HG03103 (cell line): Measurements from ENCODE around the gene ZFYVE28.

Experiments
- ATAC-seq: cut with Tn5 transposase; IDR thresholded peaks from one replicate; pipeline ENCODE4 v1.9.1; 2021; ENCODE audit warnings: low read depth; ENCODE audit not compliant: unreplicated experiment

ZFYVE28 gene

GRCh38 chr4:2265113-2266110 is 153.0 kb downstream of the ZFYVE28 start:
- no peak for ATAC-seq

DNA sequence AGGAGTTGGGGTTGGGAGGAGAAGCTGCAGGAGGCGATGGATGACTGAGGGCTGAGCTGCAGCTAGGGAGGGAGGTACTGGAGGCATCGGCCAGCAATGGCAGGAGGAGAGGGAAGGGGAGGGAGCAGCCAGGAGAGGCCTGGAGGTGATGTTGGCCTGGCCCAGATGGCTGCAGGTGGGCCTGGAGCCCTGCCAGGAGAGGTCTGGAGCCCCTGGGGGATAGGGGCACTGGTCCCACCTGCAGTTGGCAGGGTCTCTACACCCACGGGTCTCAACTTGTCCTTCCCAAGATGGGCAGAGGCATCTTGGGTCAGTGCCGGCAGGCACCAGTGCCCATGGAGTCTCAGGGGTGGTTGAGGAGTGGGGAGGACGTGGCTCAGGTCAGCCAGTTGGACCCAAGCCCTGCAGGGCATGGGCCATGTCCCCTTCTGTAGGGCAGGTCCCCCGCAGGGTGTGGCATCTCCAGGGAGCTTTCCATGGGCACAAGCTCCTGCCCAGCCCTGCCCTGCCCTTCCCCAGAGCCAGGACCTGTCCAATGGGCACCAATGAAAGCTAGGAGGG is 153.9 kb downstream of the ZFYVE28 start:
- no peak for ATAC-seq

DNA sequence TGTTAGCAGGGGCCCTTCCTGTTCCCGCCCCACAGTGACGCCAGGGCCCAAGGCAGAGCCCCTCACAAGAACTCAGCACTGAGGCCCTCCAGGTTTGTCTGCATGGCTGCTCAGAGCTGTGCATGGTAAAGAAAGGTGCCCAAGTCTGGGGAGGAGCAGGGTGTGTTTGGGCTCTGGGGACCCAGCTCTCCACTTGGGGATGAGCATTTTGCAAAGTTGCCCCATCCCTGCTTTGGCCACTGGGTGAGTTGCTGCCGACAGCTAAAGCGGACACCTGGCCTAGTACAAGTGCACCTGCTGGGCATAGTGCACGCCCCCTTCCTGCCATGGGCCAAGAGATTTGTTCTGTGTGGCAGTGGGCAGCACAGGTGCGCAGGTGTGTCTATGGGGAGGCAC is 154.5 kb downstream of the ZFYVE28 start:
- ATAC-seq, result no peak

DNA sequence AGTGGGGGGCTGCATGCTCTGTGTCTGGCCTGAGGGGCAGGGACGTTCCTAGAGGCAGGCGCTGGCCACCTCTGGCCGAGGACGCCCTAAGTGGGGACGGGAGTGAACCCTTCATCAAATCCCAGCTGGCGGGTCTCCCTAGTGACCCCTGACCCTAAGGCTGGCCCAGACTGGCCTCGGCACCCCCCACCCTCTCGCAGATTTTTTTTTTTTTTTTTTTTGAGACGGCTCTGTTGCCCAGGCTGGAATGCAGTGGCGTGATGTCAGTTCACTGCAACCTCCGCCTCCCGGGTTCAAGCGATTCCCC is 155.5 kb downstream of the ZFYVE28 start:
- ATAC-seq, result no peak

DNA sequence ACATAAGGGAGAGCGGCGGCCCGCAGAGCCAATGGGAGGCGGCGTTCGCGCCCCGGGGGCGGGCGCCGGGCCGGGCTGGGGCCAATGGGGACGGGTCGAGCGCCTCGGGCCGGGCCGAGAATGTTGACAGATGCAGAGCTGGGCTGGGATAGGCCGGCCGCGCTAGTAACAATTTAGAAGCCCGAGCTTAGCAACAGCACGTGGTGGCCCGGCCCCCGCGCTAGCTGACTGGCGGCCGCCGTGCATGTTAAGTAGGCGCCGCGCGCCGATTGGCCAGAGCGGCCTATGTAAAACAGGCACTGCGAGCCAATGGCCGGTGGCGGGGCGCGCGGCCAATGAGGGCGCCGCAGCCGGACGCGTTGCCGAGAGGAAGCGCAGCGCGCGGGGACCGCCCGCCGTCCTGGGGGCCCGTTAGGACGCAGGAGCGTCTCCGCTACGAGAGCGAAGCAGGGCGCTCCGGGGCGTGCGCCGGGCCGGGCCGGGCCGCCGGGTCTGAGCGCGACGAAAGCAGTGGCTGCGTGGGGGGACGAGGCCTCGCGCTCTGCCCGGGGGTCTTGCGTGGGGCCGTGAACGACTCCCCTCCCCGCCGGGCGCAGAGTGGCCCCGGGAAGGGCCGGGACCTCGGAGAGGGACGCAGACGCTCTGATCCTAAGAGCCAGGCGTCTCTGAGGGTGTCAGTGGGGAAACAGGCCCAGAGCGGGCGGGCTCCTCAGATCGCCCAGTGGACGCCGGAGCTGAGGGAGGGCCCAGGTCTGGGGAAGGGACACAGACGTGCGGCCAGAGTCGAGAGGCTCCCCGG is 156.1 kb downstream of the ZFYVE28 start:
- peak; percentile 87 for ATAC-seq

GRCh38 chr4:2261853-2262144 is 156.6 kb downstream of the ZFYVE28 start, which contains the start of gene MXD4:
Gene MXD4, minus strand, starts transcription at chr4:2262109. Its CDS starts 129 bp downstream, at chr4:2261980.
- ATAC-seq, result no peak

- no peak for ATAC-seq
Observed at GRCh38 chr4:2261110-2261852, 157.2 kb downstream of the ZFYVE28 start.

DNA sequence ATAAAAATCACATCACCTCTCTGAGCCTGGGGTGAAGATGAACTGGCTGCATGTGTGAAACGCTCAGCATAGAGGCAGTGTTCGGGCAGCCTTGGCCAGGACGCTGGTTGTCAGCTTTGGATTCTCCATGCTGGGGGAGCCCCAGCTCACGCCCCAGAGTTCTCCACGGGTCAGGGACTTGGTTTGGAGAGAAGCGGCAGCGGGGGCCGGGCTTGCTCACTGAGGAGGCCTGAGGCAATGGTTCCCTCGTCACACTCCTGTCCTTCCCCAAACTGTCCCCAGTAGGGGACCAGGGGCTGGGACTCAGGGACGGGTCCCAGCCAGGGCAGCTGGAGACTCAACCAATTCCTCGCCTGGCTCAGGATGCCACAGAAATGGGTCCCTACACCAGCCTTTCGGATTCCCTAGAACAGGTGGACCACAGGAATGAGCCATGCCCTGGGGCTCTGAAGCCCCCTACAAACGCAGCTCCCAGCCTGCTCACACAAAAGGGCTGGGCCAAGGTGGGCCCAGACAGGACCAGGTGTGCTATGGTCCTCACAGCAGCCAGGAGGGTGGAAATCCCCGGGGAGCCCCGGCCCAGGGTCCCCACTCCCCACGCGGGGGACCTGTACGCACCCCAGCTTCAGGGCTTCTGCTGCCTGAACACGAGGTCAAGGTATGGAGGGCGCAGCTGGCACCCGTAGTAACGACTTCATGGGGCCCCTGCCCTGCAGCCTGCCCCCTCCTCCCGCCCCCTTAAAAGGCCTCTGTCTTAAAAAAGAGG is 157.9 kb downstream of the ZFYVE28 start:
- no peak for ATAC-seq

- ATAC-seq, result no peak
Observed at GRCh38 chr4:2259541-2260343, 158.7 kb downstream of the ZFYVE28 start.

DNA sequence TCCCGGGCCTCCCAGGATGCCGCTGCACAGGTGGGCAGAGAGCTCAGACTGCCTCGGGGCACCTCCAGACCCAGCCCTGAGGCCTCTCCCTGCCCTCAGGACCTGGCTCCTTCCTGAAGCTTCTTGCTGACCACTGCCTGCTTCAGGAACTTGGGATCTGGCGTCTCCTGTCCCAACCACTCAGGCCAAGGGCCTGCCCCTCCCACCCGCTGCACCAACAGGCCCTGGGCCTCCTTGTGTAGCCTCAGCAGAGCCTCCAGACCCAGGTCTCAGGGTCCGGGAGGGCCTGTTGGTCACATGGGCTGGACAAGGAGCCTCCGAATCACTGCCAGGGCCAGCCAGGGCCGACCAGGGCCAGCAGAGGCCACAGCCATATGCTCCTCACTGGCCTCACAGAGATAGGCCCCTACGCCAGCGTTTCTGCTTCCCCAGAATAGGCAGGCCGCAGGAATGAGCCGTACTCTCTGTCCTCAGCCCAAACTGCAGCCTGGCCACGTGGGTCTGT is 159.4 kb downstream of the ZFYVE28 start:
- no peak for ATAC-seq

DNA sequence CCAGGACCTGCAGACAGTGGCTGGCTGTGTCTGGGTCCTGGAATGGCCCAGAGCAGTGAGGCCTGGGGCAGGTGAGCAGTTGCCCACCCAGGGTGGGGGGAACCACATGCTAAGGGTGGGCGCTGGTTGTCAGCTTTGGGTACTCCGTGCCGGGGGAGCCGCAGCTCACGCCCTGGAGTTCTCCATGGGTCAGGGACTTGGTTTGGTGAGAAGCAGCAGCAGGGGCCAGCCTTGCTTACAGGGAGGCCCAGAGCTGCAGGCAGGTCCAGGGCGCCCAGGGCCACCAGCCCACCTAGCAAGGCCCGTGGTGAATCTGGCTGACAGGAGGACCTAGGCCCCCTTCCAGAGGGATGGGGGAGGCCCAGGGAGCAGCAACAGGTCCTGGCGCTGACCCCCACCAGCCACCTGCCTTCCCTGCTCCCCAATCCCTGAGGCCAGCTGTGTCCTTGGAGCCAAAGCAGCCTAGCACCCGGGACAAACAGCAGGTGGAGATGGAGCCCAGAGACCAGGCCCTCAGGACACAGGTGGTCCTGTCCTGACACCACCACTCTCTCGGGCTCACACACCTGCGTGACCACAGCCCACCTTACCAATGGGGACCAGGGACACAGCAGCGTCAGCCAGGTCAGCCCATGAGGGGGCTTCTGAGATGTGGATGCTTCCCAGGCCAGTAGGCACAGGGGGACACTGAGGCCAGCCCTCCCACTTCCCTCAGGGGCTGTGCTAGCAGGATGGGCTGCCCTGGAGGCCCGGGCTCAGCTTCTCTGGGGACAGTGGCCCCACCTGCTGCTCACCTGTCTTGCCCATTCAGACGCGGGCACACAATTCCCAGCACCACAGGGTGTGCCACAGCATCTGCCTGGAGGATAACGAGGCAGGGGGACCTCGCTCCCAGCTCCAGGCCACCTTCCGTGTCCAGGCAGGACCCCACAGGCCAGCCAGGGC is 160.1 kb downstream of the ZFYVE28 start:
- no peak for ATAC-seq

DNA sequence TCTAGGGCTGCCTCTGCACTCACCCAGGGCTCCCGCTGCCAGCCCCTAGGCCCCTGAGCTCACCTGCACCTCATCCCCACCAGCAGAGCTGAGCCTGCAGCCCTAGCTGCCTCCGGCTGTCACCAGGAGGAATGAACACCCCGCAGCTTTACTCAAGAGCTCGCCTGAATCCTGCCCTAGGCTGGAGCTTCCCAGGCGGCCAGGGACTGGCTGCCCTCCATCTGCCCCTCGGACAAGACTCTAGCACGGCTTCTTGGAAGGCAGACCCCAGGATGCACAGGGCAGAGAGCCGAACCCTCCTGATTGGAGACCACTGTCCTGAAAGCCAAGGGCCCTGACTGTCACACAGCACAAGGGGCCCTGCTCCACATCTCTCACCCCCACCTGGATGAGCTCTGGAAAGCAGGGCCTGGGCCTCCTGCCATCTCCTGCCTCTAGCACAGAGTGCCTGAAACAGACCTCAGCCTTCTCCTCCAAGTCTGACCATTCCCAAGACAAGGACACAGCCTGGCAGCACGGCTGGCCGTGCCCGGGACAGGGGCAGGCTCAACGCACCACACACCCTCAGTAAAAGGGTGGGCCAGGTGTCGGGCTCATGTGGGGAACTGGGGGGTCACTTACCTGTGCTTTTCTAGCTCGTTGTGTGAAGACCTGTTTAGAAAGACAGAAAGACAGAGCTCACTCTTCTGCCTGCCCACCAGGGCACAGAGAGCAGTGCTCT is 160.9 kb downstream of the ZFYVE28 start:
- no peak for ATAC-seq

DNA sequence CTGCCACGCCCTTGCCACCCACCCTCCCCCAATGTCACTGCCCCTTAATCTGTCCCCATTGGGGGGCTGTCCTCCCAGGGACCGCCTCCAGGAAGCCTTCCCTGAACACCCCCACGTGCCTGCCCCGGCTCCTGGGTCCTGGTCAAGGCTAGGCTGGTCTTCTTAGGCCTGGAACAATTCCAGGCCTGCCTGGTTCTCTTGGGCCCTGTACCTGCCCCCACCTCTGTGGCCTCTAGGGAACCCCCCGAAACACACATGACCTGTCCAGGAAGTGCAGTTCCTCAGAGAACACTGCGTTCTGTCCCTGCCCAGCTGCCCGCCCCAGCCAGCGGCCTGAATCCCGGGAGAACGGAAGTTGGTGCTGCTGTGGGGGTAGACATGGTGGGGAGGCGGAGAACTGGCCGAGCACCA is 161.7 kb downstream of the ZFYVE28 start:
- no peak for ATAC-seq

DNA sequence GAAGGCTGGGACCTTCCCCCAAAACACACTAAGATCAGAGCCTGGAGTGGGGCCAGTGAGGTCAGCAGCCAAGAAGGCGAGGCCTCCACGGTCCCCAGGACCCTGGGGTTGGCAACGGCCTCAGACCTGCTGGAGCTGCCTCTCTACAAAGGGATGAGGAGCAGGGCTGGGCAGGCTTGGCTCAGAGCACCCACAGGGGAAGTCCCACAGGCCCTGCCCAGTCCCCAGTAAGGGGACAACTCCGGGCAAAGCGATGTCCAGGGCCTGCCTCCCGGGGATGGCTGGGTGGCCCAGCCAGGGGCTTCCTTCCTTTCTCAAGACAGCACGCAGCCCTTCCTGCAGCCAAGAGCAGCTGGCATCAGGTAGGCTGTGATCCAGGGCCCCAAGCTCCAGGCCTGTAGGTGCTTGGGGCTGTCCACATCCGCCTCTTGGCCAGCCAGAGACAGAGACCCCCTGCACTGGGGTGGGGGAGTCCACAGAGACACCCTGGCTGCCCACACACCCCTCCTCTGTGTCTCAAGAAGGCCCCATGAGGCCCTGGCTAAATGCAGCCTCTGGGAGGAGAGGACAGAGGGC is 162.2 kb downstream of the ZFYVE28 start:
- no peak for ATAC-seq

DNA sequence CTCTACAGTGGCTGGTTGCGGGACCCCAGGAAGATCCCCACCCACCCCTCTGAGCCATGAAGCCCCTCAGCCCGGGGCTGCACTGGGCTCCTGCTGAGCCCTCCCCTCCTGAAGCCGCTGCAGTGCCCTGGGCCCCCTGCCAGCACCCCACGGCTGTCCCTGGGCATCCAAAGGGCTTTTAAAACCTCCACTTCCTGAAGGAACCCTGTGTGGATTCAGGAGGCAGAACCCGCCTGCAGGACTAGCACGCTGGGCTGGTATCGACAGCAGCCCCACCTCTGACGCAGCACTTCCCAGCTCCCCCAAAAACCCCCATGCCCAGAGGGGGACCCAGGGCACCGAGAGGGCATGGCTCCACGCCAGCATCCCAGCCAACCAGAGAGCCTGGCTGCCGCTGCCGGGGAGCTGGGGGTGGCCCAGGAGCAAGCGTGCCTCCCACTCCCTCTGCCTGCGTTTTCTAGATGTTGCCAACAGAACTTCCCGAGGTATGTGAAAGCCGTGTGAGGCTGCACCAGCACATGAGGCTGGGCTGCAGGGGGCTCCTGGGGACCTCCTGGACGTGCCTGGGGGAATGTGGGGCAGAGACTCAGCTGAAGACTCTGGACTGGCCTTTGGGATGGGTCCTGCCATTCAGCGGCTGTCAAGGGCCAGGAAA is 162.8 kb downstream of the ZFYVE28 start:
- ATAC-seq, result no peak

DNA sequence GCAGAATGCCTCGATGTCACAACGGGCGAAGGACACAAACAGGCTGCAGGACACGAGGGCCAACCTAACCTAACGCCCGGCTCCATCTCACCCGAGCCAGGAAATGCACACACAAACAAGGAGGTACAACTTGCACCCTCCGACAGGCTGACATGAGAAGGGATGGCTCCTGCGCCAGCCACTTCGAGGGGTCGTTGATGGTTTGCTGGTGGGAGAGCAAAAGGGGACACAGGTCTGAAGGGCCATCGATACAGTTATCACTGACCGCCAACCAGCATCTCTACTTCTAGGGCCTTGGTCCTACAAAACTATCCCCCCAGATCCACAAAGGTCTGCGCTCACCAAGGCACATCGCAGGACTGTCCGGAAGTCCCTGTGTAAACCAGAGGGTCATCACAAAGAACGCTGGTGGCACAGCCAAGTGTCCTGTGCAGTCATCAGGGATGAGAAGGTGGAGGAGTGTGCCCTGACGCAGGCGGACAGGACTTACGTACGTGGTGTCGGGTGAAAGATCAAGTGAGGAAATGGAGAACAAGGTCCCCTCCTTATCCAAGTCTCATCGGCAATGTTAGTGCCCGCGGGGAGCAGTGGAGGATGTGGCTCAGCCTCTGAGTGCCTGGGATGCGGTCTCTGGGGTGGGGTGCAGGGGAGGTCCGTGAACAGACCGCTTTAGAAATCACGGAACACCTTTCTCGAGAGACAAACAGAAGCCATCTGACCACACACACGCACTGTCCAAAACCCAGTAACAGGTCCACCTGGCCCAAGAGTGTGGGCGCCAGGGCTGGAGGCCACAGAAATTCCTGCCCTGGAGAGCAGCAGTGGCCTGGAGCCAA is 163.6 kb downstream of the ZFYVE28 start:
- ATAC-seq, result no peak
